Non-pigmented ciliary epithelial cell (primary cell): ENCODE data around the gene SSUH2.
A peak's percentile ranks its signal among the peaks of the same experiment; 100 is the strongest.
"Not testable (repeated sequence)": the region's sequence is repeated elsewhere in the genome, so short reads cannot be mapped to it uniquely, and the experiment has no call there.

ENCODE experiments used
- DNase-seq: peaks from one replicate; pipeline ENCODE4 v3.0.0-alpha.2; 2010; ENCODE audit warnings: low read depth

The SSUH2 gene

DNA sequence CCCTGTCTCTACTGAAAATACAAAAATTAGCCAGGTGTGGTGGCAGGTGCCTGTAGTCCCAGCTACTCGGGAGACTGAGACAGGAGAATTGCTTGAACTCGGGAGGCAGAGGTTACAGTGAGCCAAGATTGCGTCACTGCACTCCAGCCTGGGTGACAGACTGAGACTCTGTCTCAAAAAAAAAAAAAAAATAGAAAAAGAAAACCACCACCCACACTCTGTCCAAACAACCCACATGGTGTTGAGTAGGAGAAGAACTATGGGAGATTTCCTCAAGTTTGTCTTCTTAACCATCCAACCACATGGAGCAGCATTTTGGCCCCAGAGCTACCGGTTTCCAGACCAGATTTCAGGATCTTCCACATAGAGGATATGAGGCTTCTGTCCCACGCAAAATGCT, 64.2 kb downstream of the SSUH2 start:
- DNase-seq = not testable (repeated sequence)

DNA sequence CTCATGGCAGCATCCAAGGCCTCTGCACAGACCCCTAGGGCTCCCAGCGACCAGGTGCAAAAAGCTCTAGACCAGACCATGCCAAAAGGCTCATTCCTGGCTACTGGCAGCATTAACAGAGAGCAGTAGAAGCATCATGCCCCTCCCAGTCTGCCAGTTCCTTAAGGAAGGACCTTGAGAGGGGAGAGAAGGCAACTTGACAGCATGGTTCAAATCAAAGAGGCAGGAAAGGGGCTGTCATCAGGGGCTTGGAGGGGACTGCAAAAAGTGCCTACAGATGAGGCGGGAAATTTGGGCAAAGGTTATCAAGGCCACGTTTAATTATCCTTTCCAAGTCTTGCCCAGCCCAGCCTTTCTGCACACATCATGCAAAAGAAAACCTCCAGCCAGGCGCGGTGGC, 64.7 kb downstream of the SSUH2 start:
- no peak for DNase-seq

DNA sequence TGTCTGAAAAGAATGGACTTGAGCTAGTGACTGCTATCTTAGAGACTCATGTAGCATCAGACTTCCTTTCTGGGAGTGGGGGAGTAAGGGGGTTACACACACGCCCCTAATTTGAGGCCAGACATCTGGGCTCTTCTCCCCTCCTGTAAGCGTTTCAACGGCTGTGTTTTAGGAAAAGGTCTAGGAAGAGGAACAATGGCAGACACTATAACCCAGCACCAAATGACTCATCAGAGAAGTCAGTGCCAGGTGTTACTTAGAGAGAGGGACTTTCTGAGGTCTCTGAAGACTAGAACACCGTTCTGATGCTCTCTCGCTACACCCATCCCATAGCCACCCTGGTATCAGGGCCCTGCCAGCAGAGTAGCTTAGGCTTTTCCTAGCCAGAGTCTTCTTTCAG, 65.5 kb downstream of the SSUH2 start:
- no peak for DNase-seq

DNA sequence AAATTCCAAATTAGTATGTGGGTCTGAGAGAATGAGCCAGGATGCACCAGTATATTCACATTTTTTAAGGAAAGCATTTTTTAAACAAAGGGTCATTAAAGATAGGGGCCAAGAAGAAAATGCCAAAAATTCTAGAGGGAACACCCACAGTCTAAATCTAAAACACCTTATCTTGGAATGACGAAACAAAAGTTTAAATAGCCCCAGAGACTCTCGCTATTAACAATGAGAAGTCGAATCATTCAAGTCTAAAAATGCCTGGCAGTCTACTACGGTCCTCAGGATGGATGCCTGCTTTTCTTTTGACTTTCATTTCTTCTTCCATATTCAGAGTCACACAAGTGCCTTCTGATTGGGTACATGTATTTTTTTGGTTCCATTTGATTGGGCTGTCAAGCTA, 66.3 kb downstream of the SSUH2 start:
- DNase-seq = no peak

DNA sequence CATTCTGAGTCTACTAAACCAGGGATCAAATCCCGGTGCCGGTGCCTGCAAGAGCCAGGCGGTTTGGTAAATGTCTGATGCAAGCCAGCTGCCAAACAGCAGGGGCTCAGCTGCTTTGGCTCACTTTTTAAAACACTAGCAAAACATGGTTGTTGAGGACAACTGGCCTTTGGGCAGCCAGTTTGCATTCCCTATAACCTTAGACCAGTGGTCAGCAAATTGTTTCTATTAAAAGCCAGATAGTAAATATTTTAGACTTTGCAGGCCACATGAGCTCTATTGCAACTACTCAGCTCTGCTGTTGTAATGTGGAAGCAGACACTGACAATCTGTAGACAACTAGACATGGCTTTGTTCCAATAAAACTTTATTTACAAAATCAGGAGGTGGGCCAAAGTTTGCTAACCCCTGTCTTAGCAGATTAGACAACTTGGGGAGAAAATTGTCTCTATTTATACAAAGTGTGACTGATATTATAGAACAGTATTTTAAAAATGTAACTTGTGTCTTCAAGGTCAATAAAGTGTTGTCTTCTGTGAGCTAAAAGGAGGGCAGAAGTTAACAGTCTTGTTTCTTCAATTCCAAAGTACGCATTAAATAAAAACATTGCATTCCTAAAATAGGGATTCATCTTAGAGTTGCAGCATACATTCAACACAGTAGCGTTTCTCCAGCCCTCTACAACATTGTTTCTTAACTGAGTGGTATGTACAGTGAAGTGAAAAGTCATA, 67.6 kb downstream of the SSUH2 start:
- peak; percentile 65 for DNase-seq

DNA sequence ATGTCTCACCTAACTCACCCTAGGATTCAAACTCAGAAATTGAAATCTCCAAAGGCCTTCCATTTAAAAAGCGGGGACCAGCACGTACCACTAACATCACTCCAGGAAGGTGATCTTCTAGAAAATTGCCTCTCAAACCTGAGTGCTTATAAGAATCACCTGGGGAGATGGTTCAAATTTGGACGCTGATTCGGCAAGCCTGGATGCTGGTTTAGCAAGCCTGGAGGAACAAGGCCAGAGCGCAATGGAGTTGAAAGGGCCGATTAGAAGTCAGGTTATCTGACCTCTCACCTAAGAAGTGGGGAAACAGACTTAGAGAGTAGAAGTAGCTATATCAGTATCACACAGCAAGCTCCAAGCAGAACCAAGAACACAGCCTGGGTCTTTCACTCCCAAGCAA, 68.2 kb downstream of the SSUH2 start:
- no peak for DNase-seq

DNA sequence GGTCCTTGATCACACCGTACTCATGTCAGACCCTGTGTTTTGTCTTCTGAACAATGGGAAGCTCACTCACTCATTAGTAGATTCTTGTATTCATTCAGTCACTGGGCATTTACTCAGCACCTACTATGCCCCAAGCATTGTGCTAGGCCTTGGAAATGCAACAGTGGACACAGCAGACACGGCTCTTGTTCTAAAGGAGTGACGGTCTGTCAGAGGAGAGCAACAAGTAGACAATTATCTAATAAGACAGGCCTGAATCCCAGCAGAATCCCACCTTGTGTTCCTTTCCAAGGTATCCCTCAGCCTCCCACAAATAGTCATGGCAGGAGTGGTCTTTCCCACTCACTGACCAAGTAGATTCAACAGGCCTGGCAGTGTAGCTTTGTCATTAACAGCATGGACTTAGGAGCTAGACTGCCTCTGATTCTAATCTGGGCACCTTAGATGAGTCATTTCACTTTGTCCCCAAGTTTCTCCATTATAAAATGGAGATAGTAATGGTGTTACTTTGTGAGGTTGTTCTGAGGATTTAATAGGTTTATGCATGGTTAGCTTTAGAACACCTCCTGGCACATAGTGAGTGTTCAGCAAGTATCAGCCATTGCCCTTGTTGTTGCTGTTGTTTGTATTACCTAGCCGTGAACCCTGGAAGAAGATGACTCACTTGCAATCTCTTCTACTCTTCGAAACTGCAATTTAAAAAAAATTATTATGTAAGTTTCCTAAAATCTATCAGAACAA, 69.1 kb downstream of the SSUH2 start:
- no peak for DNase-seq

DNA sequence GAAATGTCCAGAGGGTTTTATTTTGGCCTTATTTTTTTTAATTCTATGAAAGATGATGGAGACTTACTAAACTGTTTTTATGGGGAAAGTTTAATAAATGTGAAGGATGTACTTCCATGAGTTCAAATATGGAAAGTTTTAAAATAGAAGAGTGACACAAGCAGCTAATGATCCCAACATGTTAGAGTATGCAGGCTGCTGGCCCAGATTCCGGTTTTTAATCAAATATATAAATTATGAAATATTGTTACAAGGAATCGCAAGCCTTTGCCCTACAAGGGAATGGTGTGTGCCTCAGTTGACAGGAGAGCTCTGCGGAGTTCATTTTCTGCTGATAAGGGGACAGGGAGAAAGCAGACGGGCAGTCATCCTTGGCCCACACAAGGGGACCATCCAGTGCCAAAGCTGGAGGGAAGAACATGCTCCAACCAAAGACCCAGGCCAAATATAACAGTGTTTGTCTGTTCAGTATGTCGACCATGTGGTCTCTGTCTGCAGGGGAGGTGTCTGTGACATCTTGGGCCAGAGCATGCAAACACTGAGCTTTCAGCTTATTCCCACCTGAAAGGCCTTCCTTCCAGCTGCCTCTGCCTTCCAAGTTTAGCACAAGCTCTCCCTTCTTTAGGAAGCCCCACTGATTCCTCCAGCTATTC, 69.8 kb downstream of the SSUH2 start:
- no peak for DNase-seq

DNA sequence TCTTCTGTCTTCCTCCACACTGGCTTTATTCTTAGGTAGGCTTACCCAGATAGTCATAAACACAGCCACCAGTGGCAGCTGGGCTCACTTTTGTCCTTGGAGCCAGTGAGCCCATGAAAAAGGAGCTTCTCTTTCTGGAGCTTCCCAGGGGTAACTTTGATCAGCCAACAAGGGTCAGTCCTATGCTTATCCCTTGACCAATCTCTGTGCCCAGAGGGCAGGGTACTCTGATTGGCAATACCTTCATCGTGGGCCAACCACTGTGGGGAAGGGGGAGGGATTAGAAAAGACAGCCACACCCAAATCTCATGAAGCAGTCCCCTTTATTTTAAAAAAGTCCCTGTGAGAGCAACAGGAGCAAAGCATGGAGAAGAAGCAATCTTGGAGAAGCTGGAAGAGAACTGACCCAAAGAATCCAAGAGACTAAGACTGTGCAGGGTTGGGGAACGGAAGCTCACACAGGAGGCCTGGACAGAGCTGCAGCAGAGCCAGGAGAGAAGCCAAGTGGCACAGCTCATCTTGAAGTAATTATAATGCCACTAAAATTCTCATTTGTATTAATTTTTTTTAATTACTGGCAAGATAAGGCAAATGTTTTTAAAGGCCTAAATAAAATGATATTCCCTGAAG, 70.4 kb downstream of the SSUH2 start:
- DNase-seq = no peak

DNA sequence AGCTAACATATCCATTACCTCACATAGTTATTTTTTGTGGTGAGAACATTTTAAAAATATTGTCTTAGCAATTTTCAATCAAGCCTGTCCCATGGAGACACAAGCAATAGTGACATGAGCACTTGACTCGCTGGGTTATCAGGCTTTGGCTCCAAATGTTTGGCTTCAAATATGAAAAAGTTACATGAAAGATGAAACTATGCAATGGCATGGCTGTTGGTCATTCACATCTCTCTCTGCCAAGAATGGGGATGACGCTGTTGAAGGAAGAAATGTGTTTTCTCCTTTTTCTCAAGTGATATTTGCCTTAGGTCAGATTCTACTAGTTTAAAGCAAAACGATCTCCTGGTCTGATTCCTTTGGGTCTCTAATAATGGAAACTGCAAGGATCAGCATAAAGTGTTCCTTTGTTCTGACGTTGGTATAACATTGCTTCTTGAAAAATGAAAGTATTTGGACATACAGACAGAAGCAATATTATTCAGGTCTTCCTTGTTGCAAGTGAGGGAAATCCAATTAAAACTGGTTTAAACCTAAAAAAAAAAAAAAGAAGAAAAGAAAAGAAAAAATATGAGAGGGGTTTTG, 71.2 kb downstream of the SSUH2 start:
- no peak for DNase-seq

DNA sequence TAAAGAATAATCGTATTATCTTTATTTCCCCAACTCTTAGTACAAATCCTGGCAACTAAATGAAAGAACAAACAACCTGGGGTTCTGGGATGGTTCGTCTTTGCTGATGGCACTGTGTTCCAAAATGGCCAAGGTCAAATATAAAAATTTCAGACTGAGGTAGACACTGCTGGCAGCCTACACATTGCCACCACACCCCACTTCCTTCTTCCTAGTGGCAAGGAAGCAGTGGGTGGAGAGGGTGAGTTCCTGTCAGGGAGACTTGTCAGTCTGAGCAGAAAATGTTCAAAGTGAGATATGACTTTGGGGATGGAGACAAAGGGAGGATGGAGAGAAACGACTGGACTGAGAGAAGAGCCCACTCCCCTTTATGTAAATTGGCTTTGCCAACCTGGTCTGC, 73.3 kb downstream of the SSUH2 start:
- no peak for DNase-seq
